ENCODE data around the gene POLR1H.
A peak's percentile ranks its signal among the peaks of the same experiment; 100 is the strongest.
"Not testable (repeated sequence)": the region's sequence is repeated elsewhere in the genome, so short reads cannot be mapped to it uniquely, and the experiment has no call there.

Gene POLR1H, protein sequence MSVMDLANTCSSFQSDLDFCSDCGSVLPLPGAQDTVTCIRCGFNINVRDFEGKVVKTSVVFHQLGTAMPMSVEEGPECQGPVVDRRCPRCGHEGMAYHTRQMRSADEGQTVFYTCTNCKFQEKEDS

DNA sequence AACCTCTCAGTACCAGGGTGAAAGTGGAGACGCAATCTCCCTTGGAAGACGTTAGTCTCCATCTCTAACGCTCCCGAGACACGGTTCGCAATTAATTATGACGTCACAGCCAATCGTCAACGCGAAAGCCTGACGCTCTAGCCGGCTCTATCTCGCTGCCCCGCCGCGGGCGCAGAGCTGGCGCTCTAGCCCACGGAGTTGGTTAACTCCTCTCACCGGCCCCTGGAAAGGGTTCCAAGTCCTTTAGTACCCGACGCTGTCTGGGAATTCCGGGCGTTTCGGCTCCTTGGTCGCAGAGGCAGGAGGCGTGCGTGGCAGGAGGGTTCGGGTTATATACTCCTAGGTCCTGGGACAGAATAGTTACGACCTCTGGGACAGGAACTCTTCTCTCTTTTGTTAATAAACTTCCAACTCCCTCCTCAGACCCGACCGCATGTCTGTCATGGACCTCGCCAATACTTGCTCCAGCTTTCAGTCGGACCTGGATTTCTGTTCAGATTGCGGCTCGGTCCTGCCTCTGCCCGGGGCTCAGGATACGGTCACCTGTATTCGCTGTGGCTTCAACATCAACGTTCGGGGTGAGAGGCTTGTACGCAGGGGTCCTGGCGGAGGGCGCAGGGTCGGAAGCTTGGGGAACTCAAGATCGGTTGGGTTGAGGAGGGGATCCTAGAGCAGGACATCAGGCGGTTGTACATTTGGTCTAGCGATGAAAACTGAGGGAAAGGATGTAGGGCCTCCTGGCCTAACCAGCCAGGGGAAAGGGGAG is at the start of gene POLR1H:
Gene POLR1H, plus strand, starts transcription at position 174 of the 766 bp plus-strand sequence. Its CDS starts 260 bp downstream, at position 434.
- DNase-seq (ENCODE audit: low read depth in 2 of 2), result peak; percentile 81 to 83

DNA sequence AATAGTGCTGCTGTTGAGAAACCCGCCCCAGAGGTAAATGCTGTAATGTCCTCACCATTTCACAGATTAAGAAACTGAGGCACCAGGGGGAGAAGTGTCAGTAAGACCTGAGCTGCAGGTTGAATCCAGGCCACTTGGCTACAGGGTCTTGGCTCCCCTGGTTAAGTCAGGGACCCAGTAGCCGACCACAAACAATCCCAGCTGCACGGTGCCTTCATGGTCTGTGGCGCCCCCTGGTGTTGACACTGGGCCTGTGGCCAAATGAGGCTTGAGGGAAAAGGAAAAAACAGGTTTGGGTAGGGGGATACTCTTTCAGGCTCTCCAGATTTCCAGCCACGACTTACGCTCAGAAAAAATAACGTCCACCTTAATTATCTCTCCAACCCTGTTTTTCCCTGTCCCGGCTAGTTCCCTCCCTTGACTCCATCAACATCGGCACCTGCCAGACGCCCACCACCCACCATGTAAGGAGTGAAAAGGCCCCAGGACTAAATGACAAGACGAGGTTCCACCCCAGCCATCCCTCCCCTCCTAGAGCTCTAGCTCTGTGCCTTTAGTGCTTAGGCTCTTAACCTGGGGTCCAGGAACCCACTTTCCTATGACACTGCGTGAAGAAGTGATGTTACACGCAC is 47.7 kb upstream of the POLR1H start:
- no peak for DNase-seq (ENCODE audit: low read depth in 2 of 2)

DNA sequence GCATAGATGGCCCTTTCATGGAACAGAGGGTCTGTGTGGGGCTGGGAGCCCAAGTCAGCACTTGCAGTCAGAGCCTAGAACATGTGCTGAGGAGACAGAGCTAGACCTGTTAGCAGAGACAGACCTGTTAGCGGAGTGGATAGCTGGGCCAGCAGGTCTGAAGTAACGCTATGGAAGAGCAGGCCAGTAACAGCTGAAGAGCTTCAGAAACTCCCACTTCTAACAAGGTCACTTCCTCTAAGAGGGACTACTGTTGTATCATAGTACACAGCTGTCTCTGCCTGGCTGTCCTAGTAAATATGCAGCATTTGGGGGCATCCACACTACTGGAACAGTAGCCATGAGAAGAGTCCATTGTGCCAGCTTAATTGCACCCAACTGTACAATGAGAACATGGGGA is 41.2 kb upstream of the POLR1H start:
- no peak for DNase-seq (ENCODE audit: low read depth in 2 of 2)

DNA sequence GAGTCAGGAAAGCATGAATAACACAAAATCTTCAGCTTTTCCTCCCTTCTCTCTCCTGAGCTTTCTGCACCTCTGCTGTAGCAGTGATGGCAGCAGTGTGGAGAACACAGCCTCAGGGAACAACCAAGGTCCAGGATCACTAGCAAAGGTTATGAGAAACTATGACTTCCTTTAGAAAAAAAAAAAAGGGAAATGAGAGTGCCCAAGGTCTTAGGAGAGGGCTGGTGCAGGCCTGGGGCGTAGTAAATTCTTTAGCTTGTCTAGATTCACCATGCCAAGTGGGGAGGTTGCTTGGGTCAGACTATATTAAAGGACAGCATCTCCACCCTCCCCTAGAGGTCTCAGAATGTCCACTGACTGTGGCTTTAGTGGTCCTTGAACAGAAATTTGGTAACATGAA is 40.4 kb upstream of the POLR1H start:
- no peak for DNase-seq (ENCODE audit: low read depth in 2 of 2)

DNA sequence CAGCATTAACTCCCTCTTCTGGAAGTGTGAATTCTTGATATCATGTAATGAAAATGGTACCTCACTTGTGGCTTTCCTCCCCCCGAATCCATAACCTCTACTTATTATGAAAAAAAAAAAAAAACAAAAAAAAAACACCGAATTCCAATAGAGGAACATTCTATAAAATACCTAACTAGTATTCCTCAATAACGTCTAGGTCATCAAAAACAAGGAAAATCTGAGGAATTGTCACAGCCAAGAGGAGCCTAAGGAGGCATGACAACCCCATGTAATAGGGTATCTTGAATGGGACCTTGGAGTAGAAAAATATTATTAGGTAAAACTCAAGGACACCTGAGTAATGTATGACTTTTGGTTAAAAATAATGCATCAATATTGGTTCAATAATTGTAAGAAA is 38.9 kb upstream of the POLR1H start:
- DNase-seq (ENCODE audit: low read depth in 2 of 2), result no peak

DNA sequence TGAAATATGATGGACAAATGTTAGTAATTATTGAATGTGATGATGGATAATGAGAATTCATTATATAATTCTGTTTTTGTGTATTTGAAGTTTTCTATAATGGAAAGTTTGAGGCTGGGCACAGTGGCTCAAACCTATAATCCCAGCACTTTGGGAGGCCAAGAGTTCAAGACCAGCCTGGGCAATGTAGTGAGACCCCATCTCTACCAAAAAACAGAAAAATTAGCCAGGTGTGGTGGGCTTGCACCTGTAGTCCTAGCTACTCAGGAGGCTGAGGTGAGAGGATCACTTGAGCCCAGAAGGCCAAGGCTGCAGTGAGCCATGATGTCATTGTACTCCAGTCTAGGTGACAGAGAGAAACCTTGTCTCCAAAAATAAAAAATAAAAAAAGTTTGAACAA is 38.4 kb upstream of the POLR1H start:
- DNase-seq (ENCODE audit: low read depth in 2 of 2), result not testable (repeated sequence)

DNA sequence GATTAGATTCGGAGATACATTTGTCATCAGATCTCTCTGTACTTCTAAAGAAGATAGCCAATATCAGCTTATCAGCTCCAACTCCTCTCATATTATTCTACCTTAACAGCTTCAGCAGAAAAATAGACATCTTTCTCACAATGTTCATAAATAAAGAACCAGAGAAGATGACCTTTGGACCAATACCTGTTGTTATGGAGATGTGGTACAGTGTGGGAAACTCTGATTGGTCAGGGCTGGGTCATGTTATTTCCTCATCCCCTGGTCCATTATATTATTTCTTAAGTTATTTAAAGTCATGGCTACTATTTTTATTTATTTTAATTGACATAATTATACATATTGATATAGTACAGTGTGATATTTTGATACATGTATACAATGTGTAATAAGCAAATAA is 35.9 kb upstream of the POLR1H start:
- DNase-seq (ENCODE audit: low read depth in 2 of 2), result no peak

DNA sequence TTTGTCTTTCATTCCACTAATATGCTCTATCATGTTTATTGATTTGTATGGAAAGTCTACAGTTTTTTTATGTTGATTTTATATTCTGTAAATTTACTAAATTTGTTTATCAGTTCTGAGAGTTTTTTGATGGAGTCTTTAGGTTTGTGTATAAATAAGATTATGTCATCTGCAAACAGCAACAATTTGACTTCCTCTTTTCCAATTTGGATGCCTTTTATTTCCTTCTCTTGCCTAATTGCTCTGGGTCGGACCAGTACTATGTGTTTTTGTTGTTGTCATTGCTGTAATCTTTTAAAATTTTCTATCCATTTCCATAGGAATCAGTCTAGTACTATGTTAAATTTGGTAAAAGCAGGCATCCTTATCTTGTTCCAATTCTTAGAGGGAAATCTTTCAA is 31.5 kb upstream of the POLR1H start:
- no peak for DNase-seq (ENCODE audit: low read depth in 2 of 2)

DNA sequence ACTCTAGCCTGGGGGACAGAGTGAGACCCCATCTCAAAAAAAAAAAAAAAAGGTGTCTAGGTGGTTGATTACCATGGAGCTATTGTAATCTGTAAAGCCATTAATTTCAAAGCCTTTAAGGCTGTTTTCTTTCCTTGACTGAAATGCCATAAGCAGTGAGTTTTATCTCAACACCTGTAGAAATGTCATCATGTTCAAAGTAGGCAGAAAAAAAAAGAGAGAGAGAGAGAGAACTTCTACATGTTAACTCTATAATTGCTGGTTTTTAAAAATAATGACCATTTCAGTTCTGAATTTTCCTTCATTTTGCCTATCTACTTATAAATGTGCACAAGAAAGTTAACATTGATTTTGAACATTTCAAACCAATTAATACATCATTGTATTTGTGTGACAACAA is 29.7 kb upstream of the POLR1H start:
- DNase-seq (ENCODE audit: low read depth in 2 of 2), result no peak

DNA sequence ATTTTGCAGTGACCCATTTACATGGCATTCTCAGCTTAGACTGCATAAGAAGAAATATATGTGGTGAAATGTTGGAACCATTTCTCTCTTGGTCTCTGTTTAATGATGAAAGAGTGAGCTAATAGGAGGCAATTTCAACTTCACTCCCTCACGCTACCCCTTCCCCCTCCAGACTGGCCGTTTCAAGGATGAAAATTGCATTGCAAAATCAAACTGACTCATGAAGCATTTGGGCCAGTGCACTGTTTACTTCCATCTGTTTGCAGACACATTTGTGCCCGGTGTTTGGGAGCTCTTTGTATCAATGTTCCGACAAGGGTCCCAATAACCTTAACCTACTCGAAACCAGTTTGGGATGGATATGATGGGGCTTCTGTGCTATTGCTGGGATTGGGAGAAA is 27.6 kb upstream of the POLR1H start:
- not testable (repeated sequence) for DNase-seq (ENCODE audit: low read depth in 2 of 2)

DNA sequence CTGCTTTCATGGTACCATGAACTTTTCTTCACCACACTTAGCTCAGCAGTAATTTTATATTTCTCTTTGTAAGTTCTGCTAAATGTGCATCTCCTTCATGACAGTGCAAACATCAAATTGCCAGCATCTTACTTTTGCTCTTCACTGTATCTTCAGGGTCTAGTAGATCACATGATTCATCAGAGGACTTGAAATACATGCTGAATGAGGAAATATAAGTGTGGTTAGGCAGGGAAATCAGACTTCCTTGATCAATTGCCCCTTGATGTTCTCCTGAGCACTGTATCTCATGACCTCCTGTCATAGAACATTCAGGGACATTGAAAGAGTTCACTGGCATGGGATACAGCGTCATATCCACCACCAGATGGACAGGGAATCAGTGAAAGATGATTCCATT is 25.3 kb upstream of the POLR1H start:
- no peak for DNase-seq (ENCODE audit: low read depth in 2 of 2)

DNA sequence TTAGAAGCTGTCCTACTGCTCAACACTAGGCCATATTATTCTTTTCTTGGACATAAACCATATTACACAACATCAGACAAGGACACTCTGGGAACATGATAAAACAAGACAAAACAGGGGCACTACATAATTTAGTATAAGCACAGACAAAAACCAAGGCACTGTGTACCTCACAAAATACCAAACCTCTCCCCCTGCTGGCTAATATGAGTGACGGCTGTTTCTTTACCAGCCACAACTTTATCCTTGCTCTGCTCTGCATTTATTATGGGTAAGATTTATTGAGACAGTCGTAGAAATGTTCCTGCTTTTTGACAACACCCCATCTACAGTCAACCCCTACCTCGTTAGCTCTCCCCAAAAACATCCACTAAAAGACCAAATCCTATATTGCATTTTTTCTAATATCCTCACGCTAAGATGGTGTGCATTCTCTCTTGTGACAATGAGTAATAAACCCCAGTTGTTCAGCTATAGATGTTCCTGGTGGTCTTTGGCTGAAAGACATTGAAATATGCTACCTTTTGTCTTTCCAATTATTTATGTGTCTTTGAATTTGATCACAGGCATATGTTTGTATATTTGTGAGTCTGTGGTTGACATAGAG is 23.8 kb upstream of the POLR1H start:
- DNase-seq (ENCODE audit: low read depth in 2 of 2), result no peak

DNA sequence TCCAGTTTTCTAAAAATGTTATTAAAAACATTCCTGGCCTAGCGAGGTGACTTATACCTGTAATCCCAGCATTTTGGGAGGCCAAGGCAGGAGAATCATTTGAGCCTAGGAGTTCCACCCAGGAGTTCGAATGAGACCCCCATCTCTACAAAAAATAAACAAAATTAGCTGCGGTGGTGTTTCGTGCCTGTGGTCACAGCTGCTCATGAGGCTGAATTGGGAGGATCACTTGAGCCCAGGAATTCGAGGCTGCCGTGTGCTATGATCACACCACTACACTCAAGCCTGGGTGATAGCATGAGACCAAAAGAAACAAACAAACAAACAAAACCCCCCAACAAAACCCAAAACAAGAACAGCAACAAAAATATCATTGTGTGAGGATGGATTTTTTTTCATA is 19.8 kb upstream of the POLR1H start:
- no peak for DNase-seq (ENCODE audit: low read depth in 2 of 2)

DNA sequence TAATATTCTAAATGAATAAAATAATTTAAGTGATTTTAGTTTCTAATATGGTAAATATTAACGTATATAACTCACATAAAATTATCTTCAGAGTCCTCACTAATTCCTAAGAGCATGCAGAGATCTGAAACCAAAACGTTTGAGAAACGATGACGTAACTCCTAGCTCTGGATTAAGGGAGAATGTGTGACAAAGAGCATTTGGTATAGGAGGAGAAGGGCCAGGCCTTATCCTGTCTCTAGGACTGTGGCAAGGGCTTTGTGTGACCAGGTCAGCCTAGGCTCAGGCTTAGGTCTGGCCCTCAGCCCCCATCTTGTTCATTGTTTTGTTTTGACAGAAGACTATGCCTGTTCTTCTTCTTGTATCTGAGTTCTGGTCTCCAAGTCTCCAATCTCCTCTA is 19.2 kb upstream of the POLR1H start:
- no peak for DNase-seq (ENCODE audit: low read depth in 2 of 2)

DNA sequence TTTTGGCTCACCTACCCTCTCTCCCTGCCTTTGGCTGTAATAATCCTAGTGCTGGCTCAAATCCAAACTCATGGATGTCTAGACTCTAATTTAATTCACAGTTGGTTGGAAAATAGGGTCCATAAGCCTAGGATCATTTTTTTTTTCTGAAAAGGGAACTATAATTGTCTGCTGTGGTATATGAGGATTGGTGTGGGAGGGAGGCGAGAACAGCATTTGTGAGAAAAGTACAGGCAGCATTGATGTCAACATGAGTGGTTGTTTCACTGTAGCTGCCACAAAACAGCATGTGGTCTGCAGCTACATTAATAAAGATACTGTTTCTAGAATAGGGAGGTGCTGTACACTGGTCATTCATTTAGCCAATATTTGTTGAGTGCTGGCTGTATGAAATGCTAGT is 18.6 kb upstream of the POLR1H start:
- no peak for DNase-seq (ENCODE audit: low read depth in 2 of 2)

DNA sequence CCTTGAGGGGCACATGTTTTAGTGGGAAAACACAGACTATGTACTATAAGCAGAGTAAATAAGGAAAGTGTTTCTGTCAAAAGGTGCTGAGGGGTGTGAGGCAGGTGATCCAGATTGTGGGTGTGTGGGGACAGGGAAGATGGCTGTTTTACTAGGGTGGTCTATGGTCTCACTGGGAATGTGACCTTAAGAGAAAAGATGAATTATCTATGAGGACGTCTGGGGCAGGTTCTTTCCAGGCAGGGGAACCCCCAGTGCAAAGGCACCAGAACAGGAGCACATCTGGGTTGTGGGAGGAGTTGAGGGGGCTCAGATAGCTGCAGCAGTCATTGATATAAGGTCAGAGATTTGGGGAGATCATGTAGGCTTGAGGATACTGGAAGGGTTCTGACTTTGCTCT is 18.2 kb upstream of the POLR1H start:
- DNase-seq (ENCODE audit: low read depth in 2 of 2), result no peak

DNA sequence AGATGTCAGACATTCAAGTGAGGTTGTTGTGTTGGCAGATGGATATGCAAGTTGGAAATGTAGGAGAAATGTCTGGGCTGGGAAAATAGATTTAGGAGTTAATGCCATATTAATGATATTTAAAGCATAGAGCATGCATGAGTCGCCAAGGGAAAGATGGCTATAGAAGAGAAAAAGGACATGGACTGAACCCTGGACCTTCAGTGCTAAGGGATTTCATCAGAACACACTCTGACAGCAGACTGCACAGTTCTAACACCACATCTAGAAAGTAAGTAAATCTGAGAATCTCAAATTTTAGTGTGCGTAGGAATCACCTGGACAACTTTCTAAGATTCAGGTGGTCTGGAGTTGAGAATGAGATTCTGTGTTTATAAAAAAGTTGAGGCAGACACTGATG is 17.3 kb upstream of the POLR1H start:
- DNase-seq (ENCODE audit: low read depth in 2 of 2), result no peak

DNA sequence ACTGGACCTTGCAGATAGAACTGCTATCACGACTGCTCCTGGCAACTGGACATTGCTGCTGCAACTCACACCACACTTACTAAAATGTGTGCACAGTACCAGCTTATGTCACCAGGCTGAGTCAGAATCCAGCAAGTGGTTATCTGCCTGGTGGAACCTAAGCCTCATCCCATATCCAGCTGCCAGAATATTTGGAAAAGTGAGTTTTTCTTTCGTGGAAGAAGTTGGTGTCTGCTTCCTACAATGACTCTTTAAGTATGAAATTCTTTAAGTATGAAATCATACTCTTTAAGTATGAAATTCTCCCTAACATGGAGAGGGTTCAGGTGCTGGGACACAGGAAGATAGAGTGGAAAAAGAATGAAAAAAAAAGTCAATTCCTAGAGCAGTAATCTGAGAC is 16.4 kb upstream of the POLR1H start:
- DNase-seq (ENCODE audit: low read depth in 2 of 2), result no peak

DNA sequence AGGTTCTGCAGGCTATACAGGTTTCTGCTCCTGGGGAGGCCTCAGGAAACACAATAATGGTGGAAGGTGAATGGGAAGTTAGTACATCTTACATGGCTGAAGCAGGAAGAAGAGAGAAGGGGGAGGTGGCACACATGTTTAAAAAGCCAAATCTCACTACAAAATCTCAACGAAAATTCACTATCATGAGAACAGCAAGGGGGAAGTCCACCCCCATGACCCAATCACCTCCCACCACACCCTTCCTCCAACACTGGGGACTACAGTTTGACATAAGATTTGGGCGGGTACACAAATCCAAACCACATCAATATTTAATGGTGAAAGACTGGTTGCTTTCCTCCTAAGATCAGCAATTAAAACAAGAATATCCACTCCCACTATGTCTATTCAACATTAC is 13.8 kb upstream of the POLR1H start:
- DNase-seq (ENCODE audit: low read depth in 2 of 2), result no peak

DNA sequence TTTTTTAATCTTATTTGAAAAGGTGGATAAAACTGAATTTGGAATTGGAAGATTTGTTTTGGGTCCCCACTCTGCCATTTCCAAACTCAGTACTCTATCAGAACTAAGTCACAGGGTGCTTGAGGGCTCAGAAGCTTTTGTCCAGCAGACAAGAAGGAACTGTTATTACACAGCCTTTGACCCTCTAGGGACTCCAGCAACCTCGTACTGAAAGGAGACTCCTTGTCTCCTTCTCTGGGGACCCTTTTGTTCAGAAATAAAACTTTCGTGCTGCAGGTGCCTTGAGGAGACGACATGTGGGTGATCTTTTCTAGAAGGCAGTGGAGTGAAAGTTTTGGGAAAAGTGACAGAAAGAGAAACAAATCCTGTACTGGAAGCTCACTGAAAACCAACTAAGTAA is 7.4 kb upstream of the POLR1H start:
- DNase-seq (ENCODE audit: low read depth in 2 of 2), result no peak

DNA sequence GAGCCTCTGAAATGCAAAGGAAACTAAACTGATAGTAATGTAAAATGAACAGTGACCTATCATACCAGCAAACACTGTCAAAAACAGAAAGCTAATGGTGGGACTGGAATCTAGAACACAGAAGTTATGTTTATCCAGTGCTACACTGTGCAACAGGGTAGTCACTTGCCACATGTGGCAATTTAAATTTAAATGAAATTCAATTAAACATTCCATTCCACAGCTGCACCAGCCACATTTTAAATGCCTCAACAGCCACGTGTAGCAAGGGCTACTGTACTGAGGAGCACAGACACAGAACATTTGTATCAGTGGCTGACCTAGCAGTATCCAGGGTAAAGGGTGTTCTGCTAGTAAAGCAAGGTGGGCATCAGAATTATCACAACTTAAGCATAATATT is 5.6 kb upstream of the POLR1H start:
- DNase-seq (ENCODE audit: low read depth in 2 of 2), result no peak

DNA sequence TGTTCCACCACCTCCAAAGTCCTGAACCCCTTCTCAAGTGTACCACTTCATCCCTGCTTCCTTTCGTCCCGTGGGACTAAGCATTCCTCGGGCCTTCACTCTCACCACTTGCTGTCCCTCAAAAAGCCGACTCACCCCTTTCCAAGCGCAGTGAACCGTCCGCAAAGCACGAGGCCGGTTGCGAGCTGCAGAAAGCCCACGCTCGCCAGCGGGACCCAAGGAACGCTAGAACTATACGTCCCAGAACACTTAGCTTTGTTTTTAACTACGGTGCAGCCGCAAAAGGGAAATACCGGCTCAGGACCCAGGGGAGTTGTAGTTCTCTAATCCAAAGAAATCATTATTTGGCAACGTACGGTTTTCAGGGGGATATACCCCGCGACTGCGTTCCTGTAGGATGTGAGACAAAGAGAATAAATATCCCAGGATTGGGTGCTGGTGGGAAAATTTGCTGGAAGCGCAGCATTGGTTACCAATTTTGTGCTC is 416 bp upstream of the POLR1H start:
- no peak for DNase-seq (ENCODE audit: low read depth in 2 of 2)

All from stimulated activated CD4-positive, alpha-beta T cell treated with anti-CD3 and anti-CD28 coated beads, Interleukin-15, amount 100 ng/mL, for 48 hours (primary cell).